IPS DF 6.9 (cell line): ENCODE results near the gene HSD17B14.
"Not testable (repeated sequence)": the region's sequence is repeated elsewhere in the genome, so short reads cannot be mapped to it uniquely, and the experiment has no call there.

Source experiments
- DNase-seq: peaks from one replicate; pipeline ENCODE4 v3.0.0-alpha.2; 2013; ENCODE audit warnings: low read depth, low spot score
- H3K27ac ChIP-seq: one replicate; pipeline ENCODE4 v1.5.1; 2013; ENCODE audit warnings: low read length, control low read depth
- H3K27me3 ChIP-seq: 2 replicates; pipeline ENCODE4 v1.6.1; 2013; ENCODE audit warnings: mild to moderate bottlenecking, low read length; ENCODE audit not compliant: control insufficient read depth, insufficient read depth
- H3K36me3 ChIP-seq: 2 replicates; pipeline ENCODE4 v1.6.1; 2013; ENCODE audit warnings: low read length; ENCODE audit not compliant: control insufficient read depth, insufficient read depth
- H3K4me1 ChIP-seq: 2 replicates; pipeline ENCODE4 v1.6.1; 2013; ENCODE audit warnings: low read length; ENCODE audit not compliant: control insufficient read depth, insufficient read depth
- H3K4me3 ChIP-seq: 2 replicates; pipeline ENCODE4 v1.5.1; 2013; ENCODE audit warnings: mild to moderate bottlenecking, low read length
- H3K9me3 ChIP-seq: 2 replicates; pipeline ENCODE4 v1.6.1; 2013; ENCODE audit warnings: low read length, inconsistent platforms; ENCODE audit not compliant: control insufficient read depth, insufficient read depth
- WGBS: extraction: QIAGEN DNeasy Blood & Tissue Kit; methylation state at CpG from one replicate; pipeline ENCODE4 v1.1.7; 2013; ENCODE audit warnings: mixed read lengths, missing lambda C conversion rate; ENCODE audit not compliant: insufficient read length, insufficient coverage; 5-methylcytosine and 5-hydroxymethylcytosine counted together

The HSD17B14 gene

GRCh38 chr19:48765816-48766215 is 70.5 kb downstream of the HSD17B14 start:
- no CpG with 5 or more reads among the region's 5 CpGs for WGBS
- not testable (repeated sequence) for H3K4me1 ChIP-seq, H3K36me3 ChIP-seq, H3K4me3 ChIP-seq, H3K9me3 ChIP-seq, H3K27me3 ChIP-seq, H3K27ac ChIP-seq, DNase-seq
